ENCODE measurements around the gene ARL1. TPM values are rescaled to one million over a fixed set of nuclear protein-coding genes. Genes with fewer than 3 reads are reported as not detected.
A peak's percentile ranks its signal among the peaks of the same experiment; 100 is the strongest.
"Not testable (repeated sequence)": the region's sequence is repeated elsewhere in the genome, so short reads cannot be mapped to it uniquely, and the experiment has no call there.

ARL1 gene
- total RNA-seq, 3 donors from 2014 or later = 65.1 to 102 (median 89.1) TPM

DNA sequence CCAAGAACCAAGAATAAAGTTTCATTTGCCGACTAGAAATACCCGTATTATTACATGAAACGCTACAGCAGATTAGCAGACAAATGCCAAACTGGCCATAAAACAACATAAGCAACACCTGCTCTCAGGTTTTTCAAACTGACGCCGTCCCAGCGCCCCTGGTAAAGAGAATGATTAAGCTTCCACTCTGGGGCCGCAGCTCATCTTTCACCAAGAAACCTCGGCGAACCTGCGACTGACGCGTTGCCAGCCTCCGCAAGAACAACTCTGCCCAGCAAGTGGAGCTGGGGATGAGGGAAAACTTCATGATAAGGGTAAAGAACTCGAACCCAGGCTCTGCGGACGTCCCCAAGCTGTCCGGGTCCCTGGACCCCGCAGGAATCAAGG lies 530 bp downstream of the ARL1 start:
- peaks cover 0 to 17% of the 10 kb centered on the region in 2 donors for H3K4me1 ChIP-seq
- H3K27ac ChIP-seq = peak overlapping the region; percentile 95
- no peaks in the 10 kb centered on the region for H3K36me3 ChIP-seq
- no peaks in the 10 kb centered on the region for H3K27me3 ChIP-seq
- intact Hi-C loops (cut with DNase I; ENCODE audit: low total_unique reads) = no loop called here
- peak overlapping the region; percentile 66 to 92 (median 88) for H3K4me3 ChIP-seq
- no peak for DNase-seq (ENCODE audit: low spot score in 2 of 2)
- TF ChIP-seq POLR2A (IDR thresholded peaks at IDR 0.05) (no peak), POLR2AphosphoS5 (IDR thresholded peaks at IDR 0.05) (no peak)
- TF ChIP-seq, protein P1, sequence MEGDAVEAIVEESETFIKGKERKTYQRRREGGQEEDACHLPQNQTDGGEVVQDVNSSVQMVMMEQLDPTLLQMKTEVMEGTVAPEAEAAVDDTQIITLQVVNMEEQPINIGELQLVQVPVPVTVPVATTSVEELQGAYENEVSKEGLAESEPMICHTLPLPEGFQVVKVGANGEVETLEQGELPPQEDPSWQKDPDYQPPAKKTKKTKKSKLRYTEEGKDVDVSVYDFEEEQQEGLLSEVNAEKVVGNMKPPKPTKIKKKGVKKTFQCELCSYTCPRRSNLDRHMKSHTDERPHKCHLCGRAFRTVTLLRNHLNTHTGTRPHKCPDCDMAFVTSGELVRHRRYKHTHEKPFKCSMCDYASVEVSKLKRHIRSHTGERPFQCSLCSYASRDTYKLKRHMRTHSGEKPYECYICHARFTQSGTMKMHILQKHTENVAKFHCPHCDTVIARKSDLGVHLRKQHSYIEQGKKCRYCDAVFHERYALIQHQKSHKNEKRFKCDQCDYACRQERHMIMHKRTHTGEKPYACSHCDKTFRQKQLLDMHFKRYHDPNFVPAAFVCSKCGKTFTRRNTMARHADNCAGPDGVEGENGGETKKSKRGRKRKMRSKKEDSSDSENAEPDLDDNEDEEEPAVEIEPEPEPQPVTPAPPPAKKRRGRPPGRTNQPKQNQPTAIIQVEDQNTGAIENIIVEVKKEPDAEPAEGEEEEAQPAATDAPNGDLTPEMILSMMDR (IDR thresholded peaks at IDR 0.05) = no peak
- no peaks in the 10 kb centered on the region for H3K9me3 ChIP-seq

DNA sequence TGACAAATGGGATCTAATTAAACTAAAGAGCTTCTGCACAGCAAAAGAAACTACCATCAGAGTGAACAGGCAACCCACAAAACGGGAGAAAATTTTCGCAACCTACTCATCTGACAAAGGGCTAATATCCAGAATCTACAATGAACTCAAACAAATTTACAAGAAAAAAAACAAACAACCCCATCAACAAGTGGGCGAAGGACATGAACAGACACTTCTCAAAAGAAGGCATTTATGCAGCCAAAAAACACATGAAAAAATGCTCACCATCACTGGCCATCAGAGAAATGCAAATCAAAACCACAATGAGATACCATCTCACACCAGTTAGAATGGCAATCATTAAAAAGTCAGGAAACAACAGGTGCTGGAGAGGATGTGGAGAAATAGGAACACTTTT lies 16.4 kb downstream of the ARL1 start:
- H3K27ac ChIP-seq; H3K9me3 ChIP-seq; H3K36me3 ChIP-seq; H3K4me3 ChIP-seq; DNase-seq (ENCODE audit: low spot score in 2 of 2); H3K4me1 ChIP-seq; H3K27me3 ChIP-seq; intact Hi-C loops (cut with DNase I; ENCODE audit: low total_unique reads): not testable (repeated sequence)

DNA sequence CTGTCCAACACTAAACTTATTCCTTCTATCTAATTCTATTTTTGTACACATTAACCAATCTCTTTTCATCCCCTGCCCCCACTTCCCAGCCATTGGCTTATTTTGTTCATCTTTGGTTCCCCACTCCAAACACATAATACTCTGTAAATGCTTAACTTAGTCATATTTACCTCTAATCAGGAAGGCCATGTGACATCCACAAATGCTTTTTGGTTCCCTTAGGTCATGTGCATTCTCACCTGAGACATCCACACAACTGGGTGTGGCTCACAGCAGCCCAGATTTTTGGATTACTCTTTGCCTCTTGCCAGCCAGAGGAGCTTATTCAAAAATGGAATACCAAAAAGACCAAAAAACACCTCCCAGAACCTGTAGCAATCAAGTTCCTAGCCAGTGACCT lies 28.4 kb downstream of the ARL1 start:
- TF ChIP-seq POLR2A (IDR thresholded peaks at IDR 0.05) = no peak
- no peak for TF ChIP-seq POLR2AphosphoS5 (IDR thresholded peaks at IDR 0.05)
- TF ChIP-seq, protein P1 (IDR thresholded peaks at IDR 0.05) = no peak
- DNase-seq (ENCODE audit: low spot score in 2 of 2) = no peak
- H3K9me3 ChIP-seq = no peaks in the 10 kb centered on the region
- H3K27me3 ChIP-seq = no peaks in the 10 kb centered on the region
- peaks cover 5% of the 10 kb centered on the region for H3K36me3 ChIP-seq
- H3K27ac ChIP-seq = no peak overlapping the region
- intact Hi-C loops (cut with DNase I; ENCODE audit: low total_unique reads) = no loop called here
- H3K4me3 ChIP-seq = no peak overlapping the region
- no peaks in the 10 kb centered on the region for H3K4me1 ChIP-seq

DNA sequence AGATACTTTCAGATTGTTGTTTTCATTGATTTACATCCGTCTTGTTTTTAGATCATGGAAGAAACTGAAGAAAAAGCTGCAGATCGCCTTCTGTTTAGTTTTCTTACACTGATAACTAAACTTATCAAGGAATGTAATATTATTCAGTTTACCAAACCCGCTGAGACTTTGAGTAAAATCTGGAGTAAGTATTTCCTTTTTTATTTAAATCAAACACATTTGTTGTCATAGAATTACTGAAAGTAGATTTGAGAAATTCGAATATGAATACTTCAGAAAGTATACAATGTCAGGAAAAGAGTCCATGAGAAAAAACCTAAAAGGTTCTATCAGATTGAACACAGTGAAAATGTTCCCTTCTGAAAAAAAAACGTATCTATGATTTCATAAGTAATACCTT lies 32.0 kb downstream of the ARL1 start:
- Histone ChIP-seq H3K4me1 (no peaks in the 10 kb centered on the region), H3K27me3 (no peaks in the 10 kb centered on the region), H3K36me3 (peaks cover 9% of the 10 kb centered on the region), H3K27ac (no peak overlapping the region), H3K9me3 (no peaks in the 10 kb centered on the region), H3K4me3 (no peak overlapping the region)
- intact Hi-C loops (cut with DNase I; ENCODE audit: low total_unique reads) = no loop called here
- DNase-seq (ENCODE audit: low spot score in 2 of 2) = no peak
- TF ChIP-seq, protein P1 (IDR thresholded peaks at IDR 0.05) = no peak

DNA sequence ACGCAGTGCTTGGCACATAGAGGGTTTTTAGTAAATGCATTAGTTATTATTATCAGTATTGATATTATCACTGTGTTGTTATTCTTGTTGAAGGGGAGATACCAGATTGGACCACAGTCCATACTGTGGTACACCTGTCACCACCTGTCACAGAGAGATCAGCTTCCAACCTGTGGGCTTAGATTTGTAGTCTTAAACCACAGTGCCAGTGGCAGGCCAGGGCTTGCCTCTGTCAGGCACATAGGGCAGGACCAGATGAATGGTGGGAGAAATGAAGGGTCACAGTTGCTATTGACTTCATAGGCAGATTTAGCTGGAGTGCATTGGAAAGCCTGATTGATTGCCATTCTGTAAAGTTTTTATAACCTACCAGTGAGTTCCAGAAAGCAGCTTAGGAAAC lies 35.1 kb downstream of the ARL1 start:
- Histone ChIP-seq H3K9me3 (no peaks in the 10 kb centered on the region), H3K27ac (no peak overlapping the region), H3K4me3 (no peak overlapping the region), H3K4me1 (no peaks in the 10 kb centered on the region), H3K27me3 (no peaks in the 10 kb centered on the region), H3K36me3 (peaks cover 9% of the 10 kb centered on the region)
- intact Hi-C loops (cut with DNase I; ENCODE audit: low total_unique reads) = no loop called here
- no peak for DNase-seq (ENCODE audit: low spot score in 2 of 2)
- TF ChIP-seq, protein P1 (IDR thresholded peaks at IDR 0.05) = no peak
- TF ChIP-seq POLR2A (IDR thresholded peaks at IDR 0.05) = no peak
- no peak for TF ChIP-seq POLR2AphosphoS5 (IDR thresholded peaks at IDR 0.05)

DNA sequence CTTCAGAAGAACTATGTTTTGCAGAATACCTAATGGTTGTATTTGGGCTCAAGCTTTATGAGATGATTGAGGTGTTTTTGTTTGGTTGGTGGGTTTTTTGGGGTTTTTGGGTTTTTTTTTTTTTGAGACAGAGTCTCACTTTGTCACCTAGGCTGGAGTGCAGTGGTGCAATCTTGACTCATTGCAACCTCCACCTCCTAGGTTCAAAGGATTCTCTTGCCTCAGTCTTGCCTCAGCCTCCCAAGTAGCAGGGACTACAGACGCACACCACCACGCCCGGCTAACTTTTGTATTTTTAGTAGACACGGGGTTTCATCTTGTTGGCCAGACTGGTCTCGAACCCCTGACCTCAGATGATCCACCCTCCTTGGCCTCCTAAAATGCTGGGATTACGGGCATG lies 39.6 kb downstream of the ARL1 start:
- TF ChIP-seq, protein P1 (IDR thresholded peaks at IDR 0.05) = no peak
- TF ChIP-seq POLR2AphosphoS5 (IDR thresholded peaks at IDR 0.05) = no peak
- TF ChIP-seq POLR2A (IDR thresholded peaks at IDR 0.05) = no peak
- no peak for DNase-seq (ENCODE audit: low spot score in 2 of 2)
- Histone ChIP-seq H3K4me1 (no peaks in the 10 kb centered on the region), H3K4me3 (no peak overlapping the region), H3K27me3 (no peaks in the 10 kb centered on the region), H3K27ac (no peak overlapping the region), H3K9me3 (no peaks in the 10 kb centered on the region), H3K36me3 (peaks cover 12% of the 10 kb centered on the region)
- intact Hi-C loops (cut with DNase I; ENCODE audit: low total_unique reads) = no loop called here

Data from breast epithelium (tissue), 4 donors.